VCaP (cell line): ENCODE measurements around the gene CDH13.

Experiments
- H3K27ac ChIP-seq: fragments of 450-650 bp; 2 replicates; pipeline ENCODE4 v1.5.1; 2017
- TF ChIP-seq, protein P1 (sequence below): fragments of 450-650 bp; conservative IDR thresholded peaks from 2 replicates; pipeline ENCODE4 v1.5.1; 2017; ENCODE audit warnings: mild to moderate bottlenecking, moderate library complexity

Gene CDH13

DNA sequence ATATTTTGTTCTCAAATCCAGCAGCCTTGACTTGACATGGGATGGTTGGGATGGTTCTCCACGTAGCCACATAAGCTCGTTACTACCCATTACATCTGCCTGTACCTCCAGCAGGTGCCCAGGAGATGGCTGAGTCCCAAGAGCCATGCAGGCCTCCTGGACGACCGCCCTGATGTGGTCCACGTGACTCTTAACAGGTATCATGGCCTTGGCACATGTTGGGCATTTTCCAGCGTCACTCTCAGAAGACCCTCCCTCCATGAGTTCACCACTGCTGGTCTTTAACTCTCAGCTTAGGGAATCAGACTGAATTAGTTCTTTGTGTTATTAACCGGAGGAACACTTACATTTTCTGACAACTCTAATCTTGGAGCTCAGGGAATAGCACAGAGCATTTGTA lies 161.5 kb downstream of the CDH13 start:
- H3K27ac ChIP-seq: no peak overlapping the region
- TF ChIP-seq, protein P1, sequence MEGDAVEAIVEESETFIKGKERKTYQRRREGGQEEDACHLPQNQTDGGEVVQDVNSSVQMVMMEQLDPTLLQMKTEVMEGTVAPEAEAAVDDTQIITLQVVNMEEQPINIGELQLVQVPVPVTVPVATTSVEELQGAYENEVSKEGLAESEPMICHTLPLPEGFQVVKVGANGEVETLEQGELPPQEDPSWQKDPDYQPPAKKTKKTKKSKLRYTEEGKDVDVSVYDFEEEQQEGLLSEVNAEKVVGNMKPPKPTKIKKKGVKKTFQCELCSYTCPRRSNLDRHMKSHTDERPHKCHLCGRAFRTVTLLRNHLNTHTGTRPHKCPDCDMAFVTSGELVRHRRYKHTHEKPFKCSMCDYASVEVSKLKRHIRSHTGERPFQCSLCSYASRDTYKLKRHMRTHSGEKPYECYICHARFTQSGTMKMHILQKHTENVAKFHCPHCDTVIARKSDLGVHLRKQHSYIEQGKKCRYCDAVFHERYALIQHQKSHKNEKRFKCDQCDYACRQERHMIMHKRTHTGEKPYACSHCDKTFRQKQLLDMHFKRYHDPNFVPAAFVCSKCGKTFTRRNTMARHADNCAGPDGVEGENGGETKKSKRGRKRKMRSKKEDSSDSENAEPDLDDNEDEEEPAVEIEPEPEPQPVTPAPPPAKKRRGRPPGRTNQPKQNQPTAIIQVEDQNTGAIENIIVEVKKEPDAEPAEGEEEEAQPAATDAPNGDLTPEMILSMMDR: no peak

DNA sequence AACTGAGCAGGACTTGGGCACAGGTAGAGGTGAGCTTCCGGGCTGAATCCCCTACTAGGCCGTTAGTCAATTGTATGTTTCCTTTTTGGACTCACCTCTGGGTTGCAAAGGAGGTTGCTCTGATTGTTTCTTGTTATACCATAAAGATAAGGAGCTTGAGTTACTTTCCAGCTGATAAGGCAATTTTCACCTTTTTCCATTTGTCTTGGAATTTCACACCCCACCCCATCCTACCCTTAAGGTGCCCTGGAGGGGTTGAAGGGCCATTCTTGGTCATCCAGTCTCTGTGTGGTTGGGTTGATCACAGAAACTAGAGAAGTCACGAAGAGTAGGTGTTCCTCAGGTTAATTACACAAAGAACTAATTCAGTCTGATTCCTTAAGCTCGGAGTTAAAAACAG lies 162.2 kb downstream of the CDH13 start:
- H3K27ac ChIP-seq: no peak overlapping the region
- TF ChIP-seq, protein P1: no peak

DNA sequence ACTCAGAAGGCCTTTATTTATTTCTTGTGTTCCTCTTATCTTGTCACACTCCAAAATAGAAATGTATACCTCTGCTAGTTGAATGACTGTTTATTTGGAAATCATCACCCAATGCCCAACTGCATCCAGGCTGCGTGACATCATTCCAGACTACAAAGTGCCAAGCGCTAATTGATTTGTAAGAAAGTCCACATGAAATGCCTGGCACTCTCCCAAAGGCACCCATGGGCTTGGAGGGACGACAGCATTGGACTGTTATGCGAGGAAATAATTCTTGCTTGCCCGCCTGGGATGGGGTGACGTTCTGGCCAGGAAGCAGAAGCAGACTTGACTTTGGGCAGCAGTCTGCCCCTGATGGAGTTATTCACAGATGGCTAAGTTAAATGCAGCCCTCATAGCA lies 165.9 kb downstream of the CDH13 start:
- TF ChIP-seq, protein P1: no peak
- no peak overlapping the region for H3K27ac ChIP-seq

DNA sequence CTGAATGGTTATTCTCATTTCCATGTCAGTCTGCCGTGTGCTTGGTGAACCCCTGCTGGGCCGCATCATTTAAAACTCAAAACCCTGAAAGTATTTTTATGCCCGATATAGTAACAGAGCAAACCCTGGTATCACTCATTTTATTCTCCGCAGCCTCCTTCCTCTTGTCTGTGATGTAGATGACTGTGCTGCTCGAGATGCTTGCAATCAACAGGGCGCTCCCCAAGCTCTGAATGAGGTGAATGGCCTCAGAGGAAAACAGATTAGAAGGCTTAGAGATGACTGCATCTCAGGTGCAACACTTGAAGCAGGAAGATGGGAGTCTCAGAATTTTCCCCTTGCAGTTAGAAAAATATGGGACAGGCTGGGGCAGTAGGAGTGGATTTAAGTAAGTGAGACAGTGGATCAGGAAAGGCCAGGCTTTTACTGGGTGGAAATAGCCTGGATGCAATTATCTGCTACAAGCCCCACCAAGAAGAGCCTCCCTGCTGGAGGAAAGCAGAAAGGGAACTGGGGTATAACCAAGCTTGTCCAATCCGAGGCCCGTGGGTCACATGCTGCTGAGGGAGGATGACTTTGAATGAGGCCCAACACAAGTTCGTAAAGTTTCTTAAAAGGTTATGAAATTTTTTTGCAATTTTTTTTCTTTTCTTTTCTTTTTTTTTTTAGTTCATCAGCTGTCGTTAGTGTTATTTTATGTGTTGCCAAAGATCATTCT lies 166.9 kb downstream of the CDH13 start:
- TF ChIP-seq, protein P1: no peak
- no peak overlapping the region for H3K27ac ChIP-seq

DNA sequence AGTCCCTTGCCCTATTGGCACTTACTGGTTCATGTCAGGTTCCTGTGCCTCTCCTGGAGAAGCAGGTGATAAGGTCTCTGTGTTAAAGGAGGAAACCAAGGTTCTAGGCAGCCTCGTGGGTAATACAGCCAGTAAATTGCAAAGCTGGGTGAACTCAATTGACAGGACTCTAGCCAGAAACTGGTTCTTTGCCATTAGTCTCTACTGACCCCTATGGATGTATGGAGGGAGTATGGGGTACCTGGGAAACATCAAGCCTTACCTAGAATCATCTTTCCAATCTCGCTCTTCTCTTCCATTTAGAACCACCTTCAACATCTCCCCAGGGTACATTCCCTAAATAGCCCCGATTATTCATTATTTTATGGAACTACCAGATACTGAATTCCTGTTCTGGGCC lies 169.3 kb downstream of the CDH13 start:
- H3K27ac ChIP-seq: no peak overlapping the region
- TF ChIP-seq, protein P1: no peak

DNA sequence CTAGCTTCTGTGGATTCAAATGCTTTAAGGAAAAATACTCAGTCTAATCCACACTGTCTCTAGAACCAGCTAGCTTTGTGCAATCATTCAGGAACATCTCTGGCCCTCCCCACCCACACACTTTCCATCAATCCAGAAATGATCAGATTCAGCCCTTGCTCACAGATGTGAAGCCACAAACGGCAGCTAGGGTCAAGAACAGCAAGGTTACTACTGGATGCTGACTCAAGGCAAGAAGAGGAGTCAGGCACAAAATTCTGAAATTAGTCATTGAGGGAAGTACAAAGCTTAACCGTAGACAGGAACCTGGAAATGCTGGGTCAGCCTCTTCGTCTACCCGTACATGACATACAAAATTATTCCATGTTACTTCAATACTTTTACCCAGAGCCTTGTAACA lies 174.6 kb downstream of the CDH13 start:
- TF ChIP-seq, protein P1: no peak

DNA sequence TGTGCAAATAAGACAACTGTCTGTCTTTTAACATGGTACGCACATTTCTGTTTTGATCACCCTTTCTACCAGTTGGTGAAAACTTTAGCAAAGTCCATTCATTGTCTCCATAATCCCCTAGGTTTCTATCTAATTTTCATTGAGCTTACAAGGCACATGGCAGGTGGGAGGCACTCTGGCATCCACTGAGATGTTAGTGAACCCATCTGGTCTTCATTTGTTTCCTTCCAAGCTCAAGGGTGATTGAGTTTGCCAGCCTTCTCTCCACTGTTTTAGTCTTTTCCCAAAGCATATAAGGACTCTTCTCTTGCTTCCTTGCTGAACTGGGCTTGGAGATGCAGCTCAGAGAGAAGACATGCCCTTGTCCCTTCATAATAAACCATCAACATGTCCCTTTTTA lies 179.1 kb downstream of the CDH13 start:
- no peak overlapping the region for H3K27ac ChIP-seq
- TF ChIP-seq, protein P1: no peak

More for the DNA sequence above, 174.6 kb downstream of the CDH13 start:
- H3K27ac ChIP-seq: no peak overlapping the region
